ENCODE data around the gene CYTL1. TPM values are rescaled to one million over a fixed set of nuclear protein-coding genes. Genes with fewer than 3 reads are reported as not detected.
"Not testable (repeated sequence)": the region's sequence is repeated elsewhere in the genome, so short reads cannot be mapped to it uniquely, and the experiment has no call there.

The CYTL1 gene
- polyA plus RNA-seq, 4 donors = 8.9 to 11.6 (median 9.6) TPM

GRCh38 chr4:5003918-5004317, 15.3 kb downstream of the CYTL1 start:
- DNase-seq (ENCODE audit: low read depth in 4 of 4, low spot score in 3 of 4) = no peak

GRCh38 chr4:5003372-5003857, 15.8 kb downstream of the CYTL1 start:
- no peak for DNase-seq (ENCODE audit: low read depth in 4 of 4, low spot score in 3 of 4)

DNA sequence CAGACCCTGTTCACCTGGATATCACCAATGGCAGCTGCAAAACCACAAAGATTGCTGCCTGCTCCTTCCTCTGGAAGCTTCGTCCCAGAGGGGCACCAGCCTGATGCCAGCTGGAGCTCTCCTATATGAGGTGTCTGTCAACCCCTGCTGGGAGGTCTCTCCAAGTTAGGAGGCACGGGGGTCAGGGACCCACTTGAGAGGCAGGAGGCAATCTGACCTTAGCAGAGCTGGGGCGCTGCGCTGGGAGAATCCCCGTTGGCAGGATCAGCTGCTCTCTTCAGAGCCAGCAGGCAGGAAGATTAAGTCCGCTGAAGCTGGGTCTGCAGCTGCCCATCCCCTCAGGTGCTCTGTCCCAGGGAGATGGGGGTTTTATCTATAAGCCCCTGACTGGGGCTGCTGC, 17.6 kb downstream of the CYTL1 start:
- not testable (repeated sequence) for DNase-seq (ENCODE audit: low read depth in 4 of 4, low spot score in 3 of 4)

- not testable (repeated sequence) for DNase-seq (ENCODE audit: low read depth in 4 of 4, low spot score in 3 of 4)
Measured at GRCh38 chr4:4996935-4997334, 22.3 kb downstream of the CYTL1 start.

DNA sequence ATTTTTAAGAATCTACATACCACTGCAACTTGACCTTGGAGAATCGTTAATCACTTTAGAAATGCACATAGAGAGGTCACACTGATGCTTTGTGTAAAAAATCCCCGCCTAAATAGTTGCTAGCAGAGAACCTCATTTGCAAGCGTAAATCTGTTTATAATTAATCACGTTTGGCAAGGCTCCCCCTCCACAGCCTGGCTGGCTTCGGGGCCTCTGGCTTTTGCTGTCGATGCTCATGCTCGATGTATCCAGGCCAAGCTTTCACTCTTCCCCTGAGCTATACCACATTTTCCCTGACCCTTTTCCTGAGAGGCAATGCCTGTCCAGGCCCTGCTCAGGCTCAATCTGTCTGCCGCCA, 23.4 kb downstream of the CYTL1 start:
- DNase-seq (ENCODE audit: low read depth in 4 of 4, low spot score in 3 of 4) = no peak

- DNase-seq (ENCODE audit: low read depth in 4 of 4, low spot score in 3 of 4) = peak; percentile 40 to 61 (median 54)
Measured at GRCh38 chr4:4995103-4995907, 24.0 kb downstream of the CYTL1 start.

- DNase-seq (ENCODE audit: low read depth in 4 of 4, low spot score in 3 of 4) = no peak
Measured at GRCh38 chr4:4994312-4995097, 24.8 kb downstream of the CYTL1 start.

GRCh38 chr4:4992833-4993232, 26.4 kb downstream of the CYTL1 start:
- no peak for DNase-seq (ENCODE audit: low read depth in 4 of 4, low spot score in 3 of 4)

DNA sequence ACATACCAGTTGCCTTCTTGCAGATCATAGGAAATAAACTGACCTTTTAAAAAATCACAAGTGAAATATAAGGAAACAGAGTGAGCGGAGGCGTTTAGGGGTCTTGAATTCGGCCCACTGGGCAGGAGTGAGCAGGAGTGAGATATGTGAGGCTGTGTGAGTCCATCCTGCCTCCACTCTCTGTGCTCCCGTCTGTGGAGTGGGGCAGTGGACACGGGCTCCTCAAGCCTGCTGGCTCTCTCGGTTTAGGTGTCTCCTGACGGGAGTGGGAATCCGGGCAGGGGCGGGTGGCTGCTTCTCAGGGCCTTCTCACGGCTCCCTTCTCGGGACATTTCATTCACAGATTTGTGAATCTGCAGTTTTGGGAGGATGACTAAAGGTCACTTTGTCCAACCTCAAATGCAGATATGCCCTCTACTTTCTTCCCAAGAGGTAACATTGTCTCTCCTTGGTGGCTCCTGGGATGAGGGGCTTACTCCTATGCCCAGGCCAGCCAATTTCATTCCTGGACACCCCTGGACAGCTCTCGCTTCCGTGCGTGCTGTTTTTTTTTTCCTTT, 27.6 kb downstream of the CYTL1 start:
- no peak for DNase-seq (ENCODE audit: low read depth in 4 of 4, low spot score in 3 of 4)

DNA sequence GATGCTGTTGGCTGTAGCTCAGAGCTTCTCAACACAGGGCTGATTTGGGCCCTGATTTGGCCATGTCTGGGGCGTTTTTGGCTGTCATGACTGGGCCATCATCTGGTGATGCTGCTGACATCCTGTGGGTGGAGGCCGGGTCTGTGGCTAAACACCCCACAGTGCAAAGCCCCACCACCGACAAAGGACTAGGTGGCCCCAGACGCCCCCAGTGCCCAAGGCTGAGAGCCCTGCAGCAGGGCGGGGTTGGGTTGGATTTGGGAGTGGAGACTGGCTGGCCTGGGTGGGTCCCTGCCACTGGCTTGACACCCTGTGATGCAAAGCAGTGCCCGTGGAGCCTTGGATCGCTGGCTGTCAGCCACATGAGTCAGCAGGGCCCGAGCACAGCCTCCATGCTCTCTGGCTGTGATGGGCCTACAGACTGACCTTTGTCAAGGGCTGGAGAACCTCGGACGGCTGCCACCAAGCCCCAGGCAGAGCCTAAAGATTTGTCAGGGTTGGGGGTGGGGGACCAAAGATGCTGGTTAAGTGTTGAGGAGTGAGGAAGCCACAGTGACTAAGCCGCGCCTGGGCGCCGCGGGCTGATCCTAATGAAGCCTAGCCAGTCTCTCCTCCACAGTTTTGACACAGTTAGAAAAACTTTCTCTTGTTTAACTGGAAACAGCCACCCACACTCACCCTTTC, 28.3 kb downstream of the CYTL1 start:
- DNase-seq (ENCODE audit: low read depth in 4 of 4, low spot score in 3 of 4) = no peak

DNA sequence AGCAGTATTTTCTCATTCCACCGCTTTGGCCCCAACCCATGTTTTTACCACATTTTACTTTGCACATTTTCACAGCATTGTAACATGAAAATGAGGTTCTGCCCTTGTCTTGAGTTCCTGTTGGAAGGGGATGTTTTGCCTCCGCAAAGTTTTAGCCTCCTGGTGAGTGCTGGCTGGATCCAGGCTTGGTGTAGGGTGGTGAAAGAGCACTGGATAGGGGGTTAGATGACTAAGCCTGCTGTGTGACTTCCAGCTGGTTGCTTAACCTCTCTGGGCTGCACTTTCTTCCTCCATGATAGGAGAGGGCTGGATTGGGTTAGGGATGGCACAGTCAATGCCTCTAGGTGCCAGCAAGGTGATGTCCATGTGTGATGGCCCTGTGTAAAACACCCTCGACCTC, 28.9 kb downstream of the CYTL1 start:
- DNase-seq (ENCODE audit: low read depth in 4 of 4, low spot score in 3 of 4) = no peak

- DNase-seq (ENCODE audit: low read depth in 4 of 4, low spot score in 3 of 4) = no peak
Measured at GRCh38 chr4:4989083-4989622, 30.1 kb downstream of the CYTL1 start.

GRCh38 chr4:4987656-4988055, 31.6 kb downstream of the CYTL1 start:
- no peak for DNase-seq (ENCODE audit: low read depth in 4 of 4, low spot score in 3 of 4)

DNA sequence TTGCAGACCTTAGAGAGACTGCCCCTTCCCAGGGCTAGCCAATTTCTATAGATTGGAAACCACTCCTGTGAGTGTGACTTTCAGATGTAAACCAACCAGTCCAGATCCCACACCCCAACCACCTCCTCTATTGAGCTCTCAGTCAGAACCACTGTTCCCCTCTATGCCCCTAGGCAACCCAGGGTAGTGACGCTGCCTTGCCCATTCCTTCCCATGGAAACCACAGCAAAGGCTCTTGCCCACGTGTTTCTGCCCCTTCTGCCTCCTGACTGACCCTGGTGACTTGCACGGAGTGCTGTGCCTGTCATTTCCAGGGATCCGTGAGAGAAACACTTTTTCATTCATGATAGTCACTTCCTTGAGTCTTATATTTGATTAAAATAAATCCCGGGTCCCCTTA, 32.4 kb downstream of the CYTL1 start:
- DNase-seq (ENCODE audit: low read depth in 4 of 4, low spot score in 3 of 4) = no peak

- DNase-seq (ENCODE audit: low read depth in 4 of 4, low spot score in 3 of 4) = no peak
Measured at GRCh38 chr4:4985844-4986243, 33.4 kb downstream of the CYTL1 start.

DNA sequence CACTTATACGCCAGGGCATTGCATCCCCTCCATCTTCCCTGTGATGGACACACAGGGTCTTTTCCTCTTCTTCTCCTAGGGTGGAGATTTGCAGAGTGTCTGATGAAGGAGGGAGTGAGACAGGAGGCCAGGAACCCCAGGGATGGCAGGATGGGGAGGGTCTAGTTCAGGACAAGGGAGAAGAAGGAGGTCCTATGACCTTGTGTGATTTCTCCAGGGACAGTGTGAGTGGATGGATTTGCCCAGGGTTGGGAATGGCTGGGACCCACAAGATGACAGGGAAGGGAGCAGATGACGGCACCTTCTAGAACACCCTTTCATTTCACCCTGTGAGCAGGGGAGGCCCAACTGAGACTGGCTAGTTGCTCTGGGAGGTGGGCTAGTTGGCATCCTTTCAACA, 34.2 kb downstream of the CYTL1 start:
- no peak for DNase-seq (ENCODE audit: low read depth in 4 of 4, low spot score in 3 of 4)

DNA sequence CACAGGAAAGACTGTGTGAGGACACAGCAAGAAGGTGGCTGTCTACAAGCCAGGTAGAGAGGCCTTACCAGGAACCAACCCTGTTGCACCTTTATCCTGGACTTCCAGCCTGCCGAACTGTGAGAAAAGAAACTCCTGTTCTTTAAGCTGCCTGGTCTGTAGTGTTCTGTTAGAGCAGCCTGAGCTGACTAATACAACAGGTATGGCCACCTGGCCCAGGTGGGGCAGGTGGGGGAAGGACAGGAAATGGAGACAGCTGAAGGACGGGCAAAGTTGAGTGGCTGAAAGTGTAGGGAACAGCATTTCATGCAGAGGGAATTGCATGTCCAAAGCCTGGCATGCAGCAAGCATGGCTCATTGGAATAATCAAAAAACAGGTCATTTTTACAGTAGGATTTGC, 35.1 kb downstream of the CYTL1 start:
- no peak for DNase-seq (ENCODE audit: low read depth in 4 of 4, low spot score in 3 of 4)

GRCh38 chr4:4981827-4982226, 37.4 kb downstream of the CYTL1 start:
- DNase-seq (ENCODE audit: low read depth in 4 of 4, low spot score in 3 of 4) = no peak

- no peak for DNase-seq (ENCODE audit: low read depth in 4 of 4, low spot score in 3 of 4)
Measured at GRCh38 chr4:4981427-4981826, 37.8 kb downstream of the CYTL1 start.

DNA sequence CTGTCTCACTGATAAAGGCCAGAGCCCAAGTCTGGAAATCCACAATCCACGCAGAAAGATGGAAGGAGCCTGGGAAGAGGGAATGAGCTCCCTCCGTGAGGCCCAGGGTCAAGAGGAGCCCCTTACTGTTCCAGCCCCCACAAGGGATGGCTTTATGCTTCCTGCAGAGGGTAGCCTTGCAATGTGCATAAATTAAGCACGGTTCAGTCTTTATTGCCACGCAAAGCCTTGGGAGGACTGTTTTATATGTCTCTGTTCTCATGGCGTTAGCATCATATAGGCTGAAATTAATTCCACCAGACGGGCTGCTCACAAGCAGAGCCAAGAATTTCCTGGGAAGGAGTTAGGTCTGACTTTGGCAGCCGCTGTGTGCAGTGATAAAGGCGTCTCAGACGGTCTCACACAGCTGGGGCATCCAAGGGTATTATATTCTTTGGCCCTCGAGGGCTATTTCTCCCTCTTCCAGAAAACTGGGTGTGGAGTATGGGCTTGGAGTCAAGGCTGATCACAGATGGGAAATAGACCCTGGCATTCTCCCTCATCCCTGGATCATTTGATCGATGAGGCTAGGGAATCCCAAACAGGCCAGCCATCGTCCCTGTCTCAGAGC, 38.5 kb downstream of the CYTL1 start:
- no peak for DNase-seq (ENCODE audit: low read depth in 4 of 4, low spot score in 3 of 4)
